ENCODE results near the gene KCNN3.

KCNN3 gene

GRCh38 chr1:154878371-154879037 lies 8.4 kb upstream of the KCNN3 start:
- peak; percentile 83 for DNase-seq

- DNase-seq: no peak
These were observed 7.4 kb upstream of the KCNN3 start for GRCh38 chr1:154877370-154877974.

- no peak for DNase-seq
These were observed 6.8 kb upstream of the KCNN3 start for GRCh38 chr1:154876842-154877369.

DNA sequence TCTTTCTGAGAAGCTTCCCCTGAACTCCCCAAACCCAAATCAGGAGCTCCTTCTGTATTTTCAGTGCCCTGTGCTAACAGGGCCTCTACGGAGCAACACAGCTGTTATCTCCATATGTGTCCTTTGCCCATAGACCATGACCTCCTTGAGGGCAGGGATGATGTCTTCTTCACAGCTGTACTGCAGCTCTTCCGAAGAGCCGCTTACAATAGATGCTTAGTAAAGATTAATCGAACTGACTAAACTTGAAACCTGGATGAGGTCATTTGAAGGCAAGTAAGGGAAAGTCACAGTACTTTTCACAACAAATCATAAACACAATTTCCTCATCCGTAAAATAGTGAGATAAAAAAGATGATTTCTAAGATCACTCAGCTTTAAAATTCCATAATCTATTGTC lies 4.4 kb upstream of the KCNN3 start:
- no peak for DNase-seq

DNA sequence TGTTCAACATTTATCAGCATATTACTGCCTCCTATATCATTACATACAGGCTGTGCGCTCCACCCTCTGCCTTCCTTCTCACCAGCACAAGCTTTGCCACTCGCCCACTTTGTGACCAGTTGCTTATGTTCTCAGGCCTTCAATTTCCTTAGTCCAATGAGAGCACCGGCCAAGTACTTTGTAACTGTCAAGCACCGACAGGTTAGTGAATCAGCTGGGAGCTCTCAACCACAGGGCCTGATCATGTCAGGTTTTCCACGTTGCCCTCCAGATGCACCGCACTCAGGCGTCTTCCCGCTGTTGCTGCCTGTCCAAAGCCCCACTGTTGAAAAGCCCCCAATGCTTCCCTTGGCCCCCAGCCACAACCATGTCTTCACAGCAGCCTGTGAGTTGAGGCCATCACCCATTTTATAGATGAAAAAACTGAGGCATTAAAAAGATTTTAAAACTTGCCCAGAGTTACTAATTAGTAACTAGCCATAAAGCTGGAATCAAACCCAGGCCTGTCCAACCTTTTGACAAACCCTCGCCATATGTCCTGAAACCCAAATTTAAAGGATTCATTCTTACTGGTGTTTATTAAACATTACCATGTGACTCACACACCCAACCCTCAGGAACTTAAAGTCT lies 3.4 kb upstream of the KCNN3 start:
- no peak for DNase-seq

GRCh38 chr1:154871374-154871773 lies 1.3 kb upstream of the KCNN3 start:
- no peak for DNase-seq

DNA sequence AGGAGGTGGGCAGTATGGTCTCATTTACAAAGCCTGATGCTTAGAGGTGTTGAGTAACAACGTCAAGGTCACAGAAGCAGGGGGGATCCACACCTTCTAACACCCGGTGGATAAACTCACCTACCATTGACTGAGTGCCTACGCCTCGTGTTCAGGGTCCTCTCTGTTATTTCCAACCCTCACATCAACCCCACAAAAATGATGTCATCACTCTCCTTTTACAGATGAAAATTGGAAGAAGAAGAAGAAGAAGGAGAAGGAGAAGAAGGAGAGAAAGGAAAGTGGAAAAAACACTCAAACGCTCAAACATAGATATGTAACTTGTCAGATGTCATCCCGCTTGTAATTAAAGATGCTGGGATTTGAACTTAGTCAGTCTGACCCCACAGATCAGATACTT lies 653 bp upstream of the KCNN3 start:
- no peak for DNase-seq

DNA sequence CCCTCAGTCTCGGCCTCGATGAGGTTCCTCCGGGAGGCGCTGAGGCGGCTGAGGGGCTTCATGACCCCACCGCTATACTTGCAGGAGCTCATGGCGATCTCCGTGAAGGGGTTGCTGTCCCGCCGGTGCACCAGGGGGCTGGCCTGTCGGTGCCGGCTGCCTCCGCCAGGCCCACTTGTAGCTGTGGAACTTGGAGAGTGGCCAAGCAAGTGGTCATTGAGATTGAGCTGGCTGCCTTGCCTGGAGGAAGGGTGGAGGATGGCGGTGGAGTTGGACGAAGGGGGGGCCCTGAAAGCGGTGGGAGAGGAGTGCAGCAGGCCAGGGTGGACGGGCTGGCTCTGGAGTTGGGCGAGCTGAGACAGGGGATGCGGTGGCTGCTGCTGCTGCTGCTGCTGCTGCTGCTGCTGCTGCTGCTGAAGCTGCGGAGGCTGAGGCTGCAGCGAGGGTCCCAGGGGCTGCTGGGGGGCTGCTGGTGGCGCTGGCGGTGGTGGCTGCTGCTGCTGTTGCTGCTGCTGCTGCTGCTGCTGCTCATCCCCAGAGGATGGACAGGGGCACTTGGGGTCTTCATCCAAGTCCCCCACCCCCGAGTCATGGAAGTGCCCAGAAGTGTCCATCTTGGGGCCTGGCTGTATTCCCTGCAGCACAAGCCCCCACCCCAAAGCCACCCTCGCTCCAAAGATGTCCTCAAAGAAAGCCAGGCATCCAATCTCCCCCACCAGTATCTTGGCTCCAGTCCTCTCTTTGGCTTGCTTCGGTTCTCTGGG lies 548 bp downstream of the KCNN3 start:
- DNase-seq: no peak

DNA sequence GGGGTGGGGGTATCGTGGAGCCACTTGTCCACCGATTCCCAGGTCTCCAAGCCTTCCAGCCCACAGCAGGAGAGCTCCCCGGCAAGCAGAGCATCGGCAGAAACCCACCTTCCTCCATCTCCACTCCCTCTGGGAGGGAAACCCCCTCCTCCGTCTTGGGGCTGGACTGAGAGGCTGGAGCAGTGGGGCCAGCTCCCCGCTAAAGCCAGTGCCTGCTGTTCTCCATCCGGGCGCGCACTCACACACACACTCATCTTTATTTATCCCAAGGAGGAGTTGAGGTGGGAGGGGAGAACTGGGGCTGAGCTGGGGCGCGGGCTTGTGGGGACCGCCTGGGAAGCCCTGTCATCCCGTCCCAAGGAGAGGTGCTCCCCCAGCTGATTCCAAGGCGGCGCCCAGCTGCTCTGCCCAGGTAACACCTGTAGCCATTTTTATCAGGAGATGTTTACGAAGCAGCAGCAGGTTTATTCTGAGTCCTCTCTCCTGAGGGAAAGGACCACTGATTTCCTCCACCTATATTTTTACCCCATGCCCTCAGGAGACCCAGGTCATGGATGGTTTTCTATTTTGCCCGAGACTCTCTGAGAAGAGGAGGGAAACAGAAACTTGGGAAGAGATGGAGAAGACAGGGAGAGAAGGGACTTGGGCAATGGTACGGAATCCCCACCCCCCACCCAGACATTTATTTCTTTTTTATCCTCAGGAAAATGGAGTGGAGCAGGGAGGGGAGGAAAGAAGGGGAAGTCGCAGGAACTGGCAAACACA lies 2.1 kb downstream of the KCNN3 start:
- DNase-seq: peak; percentile 44

GRCh38 chr1:154867064-154867825 lies 2.8 kb downstream of the KCNN3 start:
- DNase-seq: peak; percentile 72

- DNase-seq: no peak
These were observed 3.6 kb downstream of the KCNN3 start for GRCh38 chr1:154866257-154867063.

- peak; percentile 71 for DNase-seq
These were observed 4.4 kb downstream of the KCNN3 start for GRCh38 chr1:154865442-154866256.

DNA sequence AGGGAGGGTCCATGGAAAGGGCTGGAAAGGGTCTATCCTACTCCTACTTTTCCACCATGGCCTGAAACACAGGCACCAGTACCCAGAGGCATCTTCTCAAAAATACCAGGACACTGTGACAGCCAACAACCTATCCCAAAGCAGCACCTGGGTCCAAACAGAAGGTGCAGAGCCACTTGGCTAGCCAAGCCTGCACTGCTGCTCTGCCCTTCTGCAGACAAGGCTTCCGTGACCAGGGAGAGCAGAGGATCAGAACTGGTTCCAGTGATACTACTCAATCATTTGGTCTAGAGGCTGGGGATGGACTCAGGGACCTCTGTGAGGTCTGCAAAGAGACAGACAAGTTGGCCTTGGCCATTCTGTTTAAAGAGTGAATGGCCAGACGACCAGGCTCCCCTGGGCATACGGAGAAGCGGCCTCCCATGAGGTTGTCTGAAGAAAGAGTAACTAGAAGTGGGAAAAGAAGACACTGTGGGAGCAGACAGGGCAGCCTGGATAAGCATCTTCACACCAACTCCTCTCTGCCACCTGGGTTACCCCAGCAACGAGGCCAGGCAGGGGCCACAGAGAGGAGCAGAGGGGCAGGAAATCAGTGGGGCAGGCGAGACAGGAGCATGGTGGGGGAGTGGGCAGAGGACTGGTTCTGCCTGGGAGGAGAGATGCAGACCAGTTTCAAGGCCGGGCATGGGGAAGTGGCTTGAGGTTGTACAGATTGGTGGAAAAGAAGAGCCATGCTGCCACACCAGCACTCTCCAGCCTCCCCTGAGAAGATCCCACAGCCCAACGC lies 5.7 kb downstream of the KCNN3 start:
- no peak for DNase-seq

GRCh38 chr1:154863315-154864174 lies 6.5 kb downstream of the KCNN3 start:
- DNase-seq: peak; percentile 77

DNA sequence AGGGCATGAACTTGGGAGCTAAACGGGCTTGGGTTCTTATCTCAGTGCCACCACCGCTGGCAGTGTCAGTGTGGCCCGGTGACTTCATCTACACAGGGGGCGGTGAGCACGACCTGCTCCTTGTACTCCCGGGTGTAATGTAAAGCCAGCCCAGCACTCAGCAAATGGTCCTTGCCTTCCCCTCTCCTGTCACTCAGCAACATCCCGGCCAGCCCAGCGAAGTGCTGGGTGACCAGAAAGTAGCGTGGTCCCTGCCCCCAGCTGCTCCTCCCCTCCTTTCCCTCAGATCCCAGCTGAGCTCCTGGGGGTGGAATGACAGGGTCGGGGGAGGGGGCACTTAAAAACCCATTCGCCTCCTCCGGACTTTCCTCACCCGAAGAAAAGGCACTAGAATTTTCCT lies 7.2 kb downstream of the KCNN3 start:
- no peak for DNase-seq

DNA sequence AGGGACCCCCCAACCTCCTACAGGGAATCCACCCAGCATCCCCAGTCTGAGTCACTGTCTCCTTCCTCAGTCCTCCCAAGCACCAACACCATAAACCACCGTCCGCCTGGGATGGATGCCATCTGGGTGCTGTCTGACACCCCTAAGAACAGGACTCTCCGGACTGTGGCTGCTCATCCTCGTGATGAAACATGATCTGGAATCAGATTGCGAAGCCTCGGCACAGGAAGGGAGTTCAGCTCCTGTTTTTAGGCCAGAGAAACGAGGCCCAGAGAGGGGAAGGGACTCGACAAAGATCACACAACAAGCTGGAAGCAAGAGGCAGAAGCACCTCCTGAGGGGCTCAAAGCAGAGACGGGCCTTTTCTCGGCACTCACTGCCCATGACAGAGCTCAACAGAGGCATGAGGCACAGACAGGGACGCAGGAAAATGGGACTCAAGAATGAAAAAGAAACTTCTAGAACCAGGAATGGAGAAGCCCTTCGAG lies 8.4 kb downstream of the KCNN3 start:
- no peak for DNase-seq

- DNase-seq: peak; percentile 95
These were observed 9.8 kb downstream of the KCNN3 start for GRCh38 chr1:154860156-154860870.

Measured in NCI-H526 treated with DMSO at 0.1 percent for 48 hours (cell line).